OCI-M2 (cell line): Measurements from ENCODE around the gene OLFML2B.

Source experiments
- DNase-seq: peaks from one replicate; lab custom pipeline; 2025; ENCODE audit not compliant: unreplicated experiment; lab: John Stamatoyannopoulos, UW

Gene OLFML2B

GRCh38 chr1:161981735-161982506 lies 41.7 kb downstream of the OLFML2B start:
- DNase-seq = no peak

- DNase-seq = no peak
These were observed 42.5 kb downstream of the OLFML2B start for GRCh38 chr1:161981126-161981525.

- DNase-seq = no peak
These were observed 45.5 kb downstream of the OLFML2B start for GRCh38 chr1:161978011-161978790.

- no peak for DNase-seq
These were observed 49.5 kb downstream of the OLFML2B start for GRCh38 chr1:161973924-161974845.

GRCh38 chr1:161972828-161973227 lies 50.8 kb downstream of the OLFML2B start:
- no peak for DNase-seq

GRCh38 chr1:161970633-161971032 lies 53.0 kb downstream of the OLFML2B start:
- no peak for DNase-seq

GRCh38 chr1:161970036-161970435 lies 53.6 kb downstream of the OLFML2B start:
- no peak for DNase-seq

- no peak for DNase-seq
These were observed 57.6 kb downstream of the OLFML2B start for GRCh38 chr1:161966067-161966466.

GRCh38 chr1:161962091-161962887 lies 61.4 kb downstream of the OLFML2B start:
- DNase-seq = no peak

- no peak for DNase-seq
These were observed 65.2 kb downstream of the OLFML2B start for GRCh38 chr1:161958425-161958824.

GRCh38 chr1:161956930-161957329 lies 66.7 kb downstream of the OLFML2B start:
- DNase-seq = no peak

- no peak for DNase-seq
These were observed 67.6 kb downstream of the OLFML2B start for GRCh38 chr1:161956097-161956496.

- no peak for DNase-seq
These were observed 68.1 kb downstream of the OLFML2B start for GRCh38 chr1:161955606-161956005.

- DNase-seq = no peak
These were observed 69.2 kb downstream of the OLFML2B start for GRCh38 chr1:161954466-161954865.

GRCh38 chr1:161954050-161954449 lies 69.6 kb downstream of the OLFML2B start:
- no peak for DNase-seq

- DNase-seq = no peak
These were observed 70.3 kb downstream of the OLFML2B start for GRCh38 chr1:161953256-161953920.

- no peak for DNase-seq
These were observed 71.0 kb downstream of the OLFML2B start for GRCh38 chr1:161952607-161953172.

GRCh38 chr1:161951646-161952045 lies 72.0 kb downstream of the OLFML2B start:
- no peak for DNase-seq

- DNase-seq = no peak
These were observed 73.3 kb downstream of the OLFML2B start for GRCh38 chr1:161950377-161950776.

- no peak for DNase-seq
These were observed 74.1 kb downstream of the OLFML2B start for GRCh38 chr1:161949548-161949947.
